HG02642 (cell line): ENCODE results near the gene PIKFYVE.
"Not testable (repeated sequence)": the region's sequence is repeated elsewhere in the genome, so short reads cannot be mapped to it uniquely, and the experiment has no call there.

Experiments
- ATAC-seq: cut with Tn5 transposase; IDR thresholded peaks from one replicate; pipeline ENCODE4 v1.9.1; 2021; ENCODE audit warnings: mild to moderate bottlenecking; ENCODE audit not compliant: unreplicated experiment, poor library complexity

The PIKFYVE gene

DNA sequence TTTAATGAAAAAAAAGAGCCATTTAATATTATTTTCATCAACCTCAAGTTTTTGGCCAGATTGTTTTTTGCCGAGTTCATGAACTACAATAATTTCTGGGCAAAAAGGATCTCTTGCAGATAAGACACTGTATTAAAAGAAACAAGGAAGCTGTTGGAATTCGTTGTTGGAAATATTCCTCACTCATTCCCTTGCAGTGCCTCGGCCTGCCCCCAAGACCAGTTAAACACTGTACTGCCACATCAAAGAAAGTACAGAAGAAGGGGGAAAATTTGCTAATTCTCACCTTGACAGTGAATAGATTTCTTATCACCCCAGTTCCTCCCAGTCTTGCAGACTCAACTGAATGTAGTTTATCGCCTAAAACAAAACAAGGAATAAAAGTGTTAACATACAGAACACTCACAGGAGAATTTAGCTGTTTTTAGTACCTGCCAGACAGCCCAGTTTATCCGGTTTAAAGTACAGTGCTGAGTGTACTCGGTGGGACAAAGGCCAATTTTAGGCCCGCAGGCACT, 12.4 kb upstream of the PIKFYVE start:
- no peak for ATAC-seq

DNA sequence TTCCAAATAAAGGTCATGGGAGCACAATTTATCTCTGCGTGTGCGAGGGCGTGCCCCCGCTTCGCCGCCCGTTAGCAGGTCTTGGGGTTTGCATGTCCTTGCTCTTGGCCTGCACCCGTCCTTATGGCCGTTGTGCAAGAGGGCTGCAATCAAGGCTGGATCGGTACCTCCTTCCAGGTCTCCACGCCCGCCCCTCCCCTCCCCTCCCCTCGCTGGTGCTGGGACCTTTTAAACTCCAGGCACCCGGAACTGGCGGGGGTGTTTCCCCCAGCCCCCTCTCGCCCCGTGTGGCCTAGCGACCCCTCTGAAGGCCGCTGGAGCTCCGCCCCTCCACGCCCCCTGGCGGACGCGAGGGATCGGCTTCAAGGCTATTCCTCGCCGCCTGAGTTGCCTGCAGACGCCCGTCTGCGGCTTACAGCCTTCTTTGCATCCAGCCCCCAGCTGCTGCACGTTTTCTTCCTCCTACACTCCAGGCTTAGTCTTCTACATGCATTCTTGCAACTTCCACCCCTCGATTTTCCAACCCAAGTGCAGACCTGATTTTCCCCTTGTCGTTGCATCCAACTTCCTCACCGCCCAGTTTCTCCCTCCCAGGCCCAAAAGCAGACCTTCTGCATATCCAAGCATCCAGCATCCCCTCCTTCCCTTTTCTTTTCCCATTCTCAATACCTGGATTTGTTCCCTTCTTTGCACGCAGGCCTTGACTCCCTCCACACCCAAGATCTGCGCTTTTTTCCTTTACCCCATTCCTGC, 11.8 kb upstream of the PIKFYVE start:
- ATAC-seq: peak; percentile 76

DNA sequence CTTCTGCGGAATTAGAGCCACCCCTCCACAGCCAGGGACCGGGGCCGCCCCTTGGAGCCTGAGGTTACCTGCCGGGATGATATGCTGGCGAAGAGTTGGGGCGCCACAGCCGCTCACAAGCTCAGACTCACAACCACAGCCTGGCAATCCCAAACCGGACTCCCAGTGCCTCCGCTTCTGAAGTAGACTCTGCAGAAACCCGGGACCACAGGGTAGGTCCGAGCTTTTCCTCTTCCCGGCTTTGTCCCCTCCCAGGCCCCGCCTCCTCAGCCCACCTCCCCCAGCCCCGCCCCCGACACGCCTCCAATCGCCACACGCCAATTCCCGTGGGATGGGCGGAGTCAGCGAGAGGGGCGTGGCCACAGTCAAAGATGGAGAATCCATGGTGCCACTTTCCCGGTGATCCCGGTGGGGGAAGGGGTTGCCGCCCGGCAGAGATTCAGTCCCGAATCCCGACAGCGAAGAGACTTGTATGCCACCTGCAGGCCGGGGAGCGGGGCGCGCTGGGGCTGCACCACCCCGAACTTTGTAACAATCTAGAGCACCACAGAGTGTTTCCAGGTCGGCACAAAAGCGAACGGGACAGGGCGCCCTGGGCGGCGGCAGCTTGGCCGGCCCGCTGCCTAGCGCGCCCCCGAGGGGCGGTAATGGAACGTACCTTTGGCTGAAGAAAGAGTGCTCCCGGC, 11.0 kb upstream of the PIKFYVE start, which contains the start of gene IDH1:
Gene IDH1 (minus strand): TSS at position 201 of the 686 bp plus-strand sequence. CDS start 3,520 bp downstream, outside the sequence.
- ATAC-seq: peak; percentile 77

DNA sequence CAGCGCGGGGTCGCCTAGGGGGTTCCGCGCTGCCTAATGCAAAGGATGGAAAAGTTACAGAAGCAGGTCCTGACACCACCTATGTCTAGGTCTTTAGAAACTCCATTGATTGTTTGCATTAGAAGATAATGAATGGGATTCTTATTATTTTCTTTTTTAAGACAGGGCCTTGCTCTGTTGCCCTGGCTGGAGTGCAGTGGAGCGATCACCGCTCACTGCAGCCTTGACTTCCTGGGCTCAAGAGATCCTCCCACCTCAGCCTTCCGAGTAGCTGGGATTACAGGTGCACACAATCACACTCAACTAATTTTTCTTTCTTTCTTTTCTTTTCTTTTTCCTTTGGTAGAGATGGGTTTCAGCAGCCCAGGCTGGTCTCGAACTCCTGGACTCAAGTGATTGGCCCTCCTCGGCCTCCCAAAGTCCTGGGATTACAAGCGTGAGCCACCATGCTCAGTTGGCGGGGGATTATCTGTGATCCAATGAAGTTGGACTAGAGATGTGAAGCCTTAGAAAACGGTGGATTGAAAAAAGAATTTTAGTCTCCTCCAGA, 10.4 kb upstream of the PIKFYVE start:
- peak; percentile 19 for ATAC-seq

DNA sequence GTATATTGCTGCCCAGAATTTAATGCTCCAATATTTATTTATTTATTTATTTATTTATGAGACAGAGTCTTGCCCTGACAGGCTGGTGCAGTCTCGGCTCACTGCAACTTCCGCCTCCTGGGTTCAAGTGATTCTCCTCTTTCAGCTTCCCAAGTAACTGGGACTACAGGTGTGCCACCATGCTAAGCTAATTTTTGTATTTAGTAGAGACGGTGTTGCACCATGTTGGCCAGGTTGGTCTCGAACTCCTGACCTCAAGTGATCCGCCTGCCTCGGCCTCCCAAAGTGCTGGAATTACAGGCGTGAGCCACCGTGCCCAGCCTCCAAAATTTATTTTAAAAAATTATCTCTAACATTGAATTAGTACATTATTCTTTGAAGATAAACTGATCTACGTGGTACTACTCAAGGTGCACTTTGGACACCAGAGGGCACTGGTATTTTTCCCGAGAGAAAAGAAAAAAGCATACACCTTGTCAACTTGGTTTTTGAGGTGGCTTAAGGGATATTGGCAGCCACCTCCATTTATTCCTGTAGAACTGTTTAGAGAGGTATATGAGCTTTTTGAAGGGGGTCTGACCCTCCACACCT, 9.8 kb upstream of the PIKFYVE start:
- ATAC-seq: no peak

DNA sequence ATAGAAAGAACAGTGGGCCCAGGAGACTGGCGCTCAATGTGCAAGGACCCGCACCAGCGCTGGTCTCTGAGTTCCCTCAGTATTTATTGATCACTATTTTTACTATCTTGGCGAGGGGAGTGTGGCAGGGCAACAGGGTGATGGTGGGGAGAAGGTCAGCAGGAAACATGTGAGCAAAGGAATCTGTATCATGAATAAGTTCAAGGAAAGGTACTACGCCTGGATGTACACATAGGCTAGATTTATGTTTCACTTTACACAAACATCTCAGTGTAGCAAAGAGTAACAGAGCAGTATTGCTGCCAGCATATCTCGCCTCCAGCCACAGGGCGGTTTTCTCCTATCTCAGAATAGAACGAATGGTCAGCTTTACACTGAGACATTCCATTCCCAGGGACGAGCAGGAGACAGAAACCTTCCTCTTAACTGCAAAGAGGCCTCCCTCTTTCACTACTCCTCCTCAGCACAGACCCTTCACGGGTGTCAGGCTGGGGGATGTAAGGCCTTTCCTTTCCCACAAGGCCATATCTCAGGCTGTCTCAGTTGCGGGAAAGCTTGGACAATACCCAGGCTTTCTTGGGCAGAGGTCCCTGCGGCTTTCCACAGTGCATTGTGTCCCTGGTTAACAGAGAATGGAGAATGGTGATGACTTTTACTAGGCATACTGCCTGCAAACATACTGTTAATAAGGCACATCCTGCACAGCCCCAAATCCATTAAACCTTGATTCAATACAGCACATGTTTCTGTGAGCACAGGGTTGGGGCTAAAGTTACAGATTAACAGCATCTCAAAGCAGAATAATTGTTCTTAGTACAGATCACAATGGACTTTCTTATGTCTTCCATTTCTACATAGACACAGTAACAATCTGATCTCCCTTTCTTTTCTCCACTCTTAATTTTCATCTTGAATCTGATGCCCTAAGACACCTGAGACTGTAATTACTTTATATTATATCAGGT, 8.9 kb upstream of the PIKFYVE start:
- ATAC-seq: not testable (repeated sequence)

DNA sequence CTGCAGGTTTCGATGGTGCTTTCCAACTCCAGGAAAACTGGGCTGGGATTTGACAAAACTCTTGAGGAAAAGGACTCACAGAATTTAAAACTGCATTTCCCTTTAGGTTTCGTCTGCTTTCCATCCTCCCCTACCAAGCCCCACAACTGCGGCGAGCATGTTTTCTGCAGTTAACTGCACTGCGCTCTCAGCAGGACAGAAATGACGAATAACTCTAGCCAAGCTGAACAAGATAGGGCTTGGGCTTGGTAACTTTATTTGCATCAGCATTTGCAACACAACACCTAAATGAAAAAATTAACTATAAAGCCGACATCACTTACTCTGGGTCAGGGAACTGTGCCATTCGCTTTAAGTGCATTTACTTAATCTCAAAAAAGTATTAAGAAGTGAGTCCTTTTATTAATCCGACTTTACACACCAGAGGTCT, 669 bp upstream of the PIKFYVE start:
- peak; percentile 49 for ATAC-seq

DNA sequence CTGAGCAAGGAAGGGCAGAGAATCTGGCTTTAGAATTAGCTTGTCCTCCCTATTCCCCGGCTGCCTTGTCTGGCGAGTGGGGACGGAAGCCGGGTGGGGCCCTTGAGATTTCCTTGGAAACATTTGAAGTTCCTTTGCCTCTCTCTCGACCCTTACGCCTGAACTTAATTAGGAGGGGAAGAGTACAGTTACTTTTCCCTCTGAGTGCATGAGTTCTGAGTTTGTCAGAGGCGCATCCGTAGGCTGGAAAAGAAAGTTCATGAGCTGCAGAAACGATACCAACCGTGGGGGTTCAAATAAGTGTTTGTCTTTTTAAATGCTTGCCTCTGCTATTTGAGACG, 468 bp downstream of the PIKFYVE start:
- peak; percentile 7 for ATAC-seq

DNA sequence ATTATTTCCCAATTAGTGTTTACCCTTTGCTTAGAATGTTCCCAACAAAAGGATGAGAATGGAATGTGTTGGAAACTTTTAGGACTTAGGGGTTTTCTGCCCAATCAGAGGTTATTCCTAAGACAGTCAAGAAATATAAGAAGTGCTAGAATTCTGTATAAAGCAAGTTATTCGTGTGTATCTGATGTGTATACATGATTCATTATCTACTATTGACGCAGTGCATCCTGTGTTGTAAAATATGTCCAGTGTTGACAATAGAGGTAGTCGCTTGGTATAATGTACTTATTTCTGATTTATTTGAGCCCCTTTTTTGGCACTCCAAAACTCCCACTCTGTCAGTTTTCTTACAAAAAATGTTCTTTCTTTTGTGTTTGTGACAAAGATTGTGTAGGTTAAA, 881 bp downstream of the PIKFYVE start:
- ATAC-seq: no peak

DNA sequence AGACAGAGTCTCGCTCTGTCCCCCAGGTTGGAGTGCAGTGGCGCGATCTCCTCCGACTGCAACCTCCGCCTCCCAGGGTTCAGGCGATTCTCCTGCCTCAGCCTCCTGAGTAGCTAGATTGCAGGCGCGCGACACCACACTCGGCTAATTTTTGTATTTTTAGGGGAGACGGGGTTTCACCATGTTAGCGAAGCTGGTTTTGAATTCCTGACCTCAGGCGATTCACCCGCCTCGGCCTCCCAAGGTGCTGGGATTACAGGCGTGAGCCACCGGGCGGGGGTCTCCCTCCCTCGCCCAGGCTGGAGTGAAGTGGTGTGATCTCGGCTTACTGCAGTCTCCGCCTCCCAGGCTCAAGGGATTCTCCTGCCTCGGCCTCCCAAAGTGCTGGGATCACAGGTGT, 1.5 kb downstream of the PIKFYVE start:
- not testable (repeated sequence) for ATAC-seq

DNA sequence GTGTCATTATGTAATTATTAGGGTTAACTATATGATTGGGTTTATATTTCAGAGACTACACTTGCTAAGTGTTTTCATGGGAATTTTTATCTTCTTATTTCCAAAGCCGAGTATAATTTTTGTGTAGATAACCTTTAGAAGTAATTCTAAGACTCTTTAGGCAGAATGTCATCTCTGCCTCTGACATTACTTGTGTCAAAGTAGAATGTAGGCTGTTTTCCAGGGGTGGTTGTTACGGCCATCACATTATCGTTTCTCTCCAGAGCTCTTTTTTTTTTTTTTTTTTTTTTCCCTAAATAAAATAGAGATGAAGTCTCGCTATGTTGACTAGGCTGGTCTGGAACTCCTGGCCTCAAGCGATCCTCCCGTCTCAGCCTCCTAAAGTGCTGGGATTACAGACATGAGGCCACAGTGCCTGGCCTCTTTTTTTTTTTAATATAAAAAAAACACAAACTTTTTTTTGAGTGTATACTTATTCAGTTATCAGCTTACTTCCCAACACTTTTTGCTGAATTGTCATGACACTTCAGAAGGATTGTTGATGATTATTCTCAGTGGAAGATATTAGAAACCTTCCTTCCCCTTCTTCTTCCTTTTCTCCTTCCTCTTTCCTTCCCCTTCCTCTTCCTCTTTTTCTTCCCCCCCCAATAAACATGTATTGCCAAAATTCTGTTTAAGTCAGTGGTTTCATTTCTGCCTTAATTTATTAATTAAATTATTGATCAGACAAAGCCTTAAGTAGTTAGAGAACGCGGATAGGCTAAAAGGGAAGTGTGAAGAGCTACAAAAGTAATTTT, 2.3 kb downstream of the PIKFYVE start:
- no peak for ATAC-seq

DNA sequence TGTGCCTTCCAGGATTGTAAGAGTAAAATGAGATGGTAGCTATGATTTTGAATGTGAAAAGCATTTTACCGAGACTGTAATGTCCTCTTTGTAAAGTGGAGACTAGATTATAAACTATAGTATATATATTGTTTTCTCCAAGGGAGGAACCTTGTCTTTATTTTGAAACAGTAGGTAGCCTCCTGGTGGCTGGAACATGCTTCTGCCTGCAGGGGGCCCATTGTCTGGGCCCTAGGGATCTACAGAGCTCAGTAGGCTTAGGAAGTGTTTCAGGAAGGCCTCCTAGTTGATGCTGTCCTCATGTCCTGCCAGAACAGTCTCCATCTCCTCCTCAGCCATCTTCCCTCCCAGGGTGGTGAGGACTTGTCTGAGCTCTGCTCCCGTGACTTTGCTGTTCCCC, 3.0 kb downstream of the PIKFYVE start:
- no peak for ATAC-seq

DNA sequence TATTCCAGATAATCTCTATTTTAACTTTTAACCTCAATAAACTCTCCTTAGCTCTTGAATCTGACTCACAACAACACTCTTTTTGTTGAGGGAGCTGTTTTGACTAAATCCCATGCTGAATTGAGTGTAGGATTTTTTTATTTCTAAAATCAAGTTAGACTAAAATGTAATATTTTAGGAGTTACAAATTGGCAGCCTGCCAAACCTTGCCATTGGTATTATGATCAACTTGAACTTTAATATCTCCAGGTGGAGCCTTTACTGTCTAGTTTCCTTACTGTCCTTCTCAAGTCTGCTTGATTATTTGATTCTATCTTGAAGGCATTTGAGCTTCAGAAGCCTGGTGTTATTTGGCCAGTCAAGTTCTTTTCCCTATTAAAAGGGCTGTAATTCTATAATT, 8.7 kb downstream of the PIKFYVE start:
- ATAC-seq: no peak

DNA sequence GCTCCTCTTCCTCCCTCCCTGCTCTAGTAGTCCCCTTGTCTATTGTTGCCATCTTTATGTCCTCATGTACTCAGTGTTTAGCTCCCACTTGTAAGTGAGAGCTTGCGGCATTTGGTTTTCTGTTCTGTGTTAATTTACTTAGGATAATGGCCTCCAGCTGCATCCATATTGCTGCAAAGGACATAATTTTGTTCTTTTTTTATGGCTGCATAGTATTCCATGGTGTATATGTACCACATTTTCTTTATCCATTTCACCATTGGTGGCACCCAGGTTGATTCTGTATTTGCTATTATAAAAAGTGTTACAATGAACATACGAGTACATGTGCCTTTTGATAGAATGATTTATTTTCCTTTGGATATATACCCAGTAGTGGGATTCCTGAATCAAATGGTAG, 12.5 kb downstream of the PIKFYVE start:
- ATAC-seq: no peak

DNA sequence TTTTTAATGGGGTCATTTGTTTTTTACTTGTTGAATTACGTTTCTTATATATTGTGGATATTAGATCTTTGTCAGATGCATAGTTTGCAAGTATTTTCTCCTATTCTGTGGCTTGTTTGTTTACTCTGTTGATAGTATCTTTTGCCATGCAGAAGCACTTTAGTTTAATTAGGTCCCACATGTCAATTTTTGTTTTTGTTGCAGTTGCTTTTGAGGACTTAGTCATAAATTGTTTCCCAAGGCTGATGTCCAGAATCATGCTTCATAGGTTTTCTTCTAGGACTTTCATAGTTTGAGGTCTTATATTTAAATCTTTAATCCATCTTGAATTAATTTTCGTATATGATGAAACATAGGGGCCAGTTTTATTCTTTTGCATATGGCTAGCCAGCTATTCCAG, 13.2 kb downstream of the PIKFYVE start:
- no peak for ATAC-seq

DNA sequence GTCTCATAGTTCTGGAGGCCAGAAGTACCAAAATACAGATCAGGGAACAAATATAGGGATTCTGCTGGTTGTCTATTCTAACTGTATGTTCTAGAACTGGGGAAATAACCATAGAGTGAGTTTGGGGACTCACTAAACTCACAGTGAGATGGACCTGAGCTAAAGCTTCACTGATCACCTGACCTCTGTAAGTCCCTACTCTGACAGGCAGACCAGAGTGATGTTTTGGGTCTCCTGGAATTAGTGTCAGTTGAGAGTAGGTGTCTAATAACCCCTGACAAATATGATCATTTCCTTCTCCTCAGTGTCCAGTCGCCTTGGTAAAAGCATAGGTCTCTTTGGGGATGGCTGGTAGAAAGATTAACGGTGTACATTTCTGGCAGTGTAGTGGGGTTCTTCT, 14.2 kb downstream of the PIKFYVE start:
- ATAC-seq: no peak

DNA sequence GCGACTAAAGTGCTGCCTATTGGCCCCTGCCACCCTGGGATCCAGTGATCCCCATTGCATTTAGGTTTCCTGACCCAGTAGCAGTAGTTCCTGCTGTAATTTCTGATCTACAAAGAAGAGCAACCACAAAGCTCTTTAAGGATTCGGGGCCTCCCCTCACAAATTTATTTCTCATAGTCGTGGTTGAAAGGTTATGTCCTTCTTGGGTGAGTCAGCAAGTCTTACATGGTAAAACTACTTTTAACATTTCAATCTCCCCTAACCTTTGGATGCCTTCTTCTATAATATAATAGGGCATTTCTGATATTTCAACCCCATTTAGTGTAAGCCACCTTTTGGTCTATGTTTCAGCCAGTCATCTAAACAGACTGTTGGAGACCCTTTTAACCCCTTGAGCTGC, 14.9 kb downstream of the PIKFYVE start:
- no peak for ATAC-seq

DNA sequence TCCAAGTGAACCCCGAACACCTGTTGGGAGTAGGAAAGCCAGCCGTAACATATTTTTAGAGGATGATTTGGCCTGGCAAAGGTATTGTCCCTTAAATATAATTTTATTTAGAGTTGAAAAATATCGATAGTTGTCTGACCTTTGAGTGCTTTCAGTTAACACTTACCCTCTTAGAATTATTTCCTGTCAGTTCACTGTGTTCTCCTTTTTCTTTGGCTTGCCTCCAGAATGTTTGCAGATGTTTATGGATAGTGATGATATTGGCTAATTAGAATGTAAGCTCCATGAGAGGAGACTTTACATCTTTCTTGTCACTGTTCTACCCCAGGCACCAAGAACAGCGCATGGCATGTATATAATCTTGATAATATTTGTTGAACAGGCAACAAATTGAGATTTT, 19.8 kb downstream of the PIKFYVE start:
- no peak for ATAC-seq

DNA sequence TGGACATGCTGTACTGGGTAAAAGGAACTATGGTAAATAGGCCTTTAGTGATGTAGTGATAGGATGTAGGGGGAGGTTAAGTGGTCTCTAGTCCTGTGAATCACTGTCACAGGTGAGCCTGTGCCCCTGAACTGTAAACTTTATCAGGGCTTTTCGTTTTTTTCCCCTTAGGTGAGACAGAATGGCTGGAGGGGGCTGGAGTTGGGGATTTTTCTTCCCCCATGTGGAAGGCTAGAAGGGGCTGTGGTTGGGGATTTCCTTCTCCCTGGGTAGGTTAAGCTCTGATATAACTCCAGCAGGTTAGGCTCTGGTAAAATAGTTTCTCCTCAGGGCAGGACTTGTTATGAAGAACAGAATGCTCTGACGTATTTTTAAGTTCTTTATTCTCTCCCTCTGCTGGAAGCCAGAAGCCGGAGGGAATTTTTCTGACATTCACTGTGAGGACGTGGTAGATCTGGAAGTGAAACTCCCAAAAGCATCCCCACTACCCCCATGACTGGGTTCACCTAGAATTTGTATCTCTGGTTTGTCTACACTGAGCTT, 28.5 kb downstream of the PIKFYVE start:
- peak; percentile 72 for ATAC-seq
